GM19438 (cell line): ENCODE data around the gene PDE4A.

Experiments
- ATAC-seq: cut with Tn5 transposase; IDR thresholded peaks from one replicate; pipeline ENCODE4 v1.9.1; 2021; ENCODE audit warnings: low read depth; ENCODE audit not compliant: unreplicated experiment

Gene PDE4A

DNA sequence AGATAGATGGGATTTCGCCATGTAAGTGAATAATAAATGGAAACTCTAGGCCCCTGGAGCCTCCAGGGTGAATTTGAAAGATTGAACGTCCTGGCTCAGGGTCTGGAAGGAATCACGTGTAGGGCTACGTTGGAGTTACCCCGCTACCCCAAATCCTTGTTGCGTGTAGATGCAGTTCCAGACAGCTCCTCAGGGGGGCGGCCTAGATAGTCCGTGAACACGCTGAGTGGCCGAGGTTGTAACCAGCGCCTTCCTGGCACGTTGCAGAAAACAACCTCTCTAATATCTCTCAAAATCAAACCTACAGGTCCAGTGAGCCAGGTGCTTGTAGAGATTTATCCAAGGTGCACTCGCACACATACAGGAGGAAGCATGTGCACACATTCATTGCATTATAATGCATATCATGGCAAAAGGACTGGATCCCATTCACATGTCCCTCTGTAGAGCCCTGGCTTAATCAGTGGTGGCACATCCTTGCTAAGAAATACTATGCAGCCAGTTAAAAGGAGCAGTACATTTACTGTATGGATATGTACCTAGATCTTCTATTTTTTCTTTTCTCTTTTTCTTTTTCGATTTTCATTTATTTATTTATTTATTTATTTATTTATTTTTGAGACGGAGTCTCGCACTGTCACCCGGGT is 85.4 kb downstream of the PDE4A start:
- no peak for ATAC-seq

- ATAC-seq = no peak
Measured at GRCh38 chr19:10508036-10508435, 87.7 kb downstream of the PDE4A start.

DNA sequence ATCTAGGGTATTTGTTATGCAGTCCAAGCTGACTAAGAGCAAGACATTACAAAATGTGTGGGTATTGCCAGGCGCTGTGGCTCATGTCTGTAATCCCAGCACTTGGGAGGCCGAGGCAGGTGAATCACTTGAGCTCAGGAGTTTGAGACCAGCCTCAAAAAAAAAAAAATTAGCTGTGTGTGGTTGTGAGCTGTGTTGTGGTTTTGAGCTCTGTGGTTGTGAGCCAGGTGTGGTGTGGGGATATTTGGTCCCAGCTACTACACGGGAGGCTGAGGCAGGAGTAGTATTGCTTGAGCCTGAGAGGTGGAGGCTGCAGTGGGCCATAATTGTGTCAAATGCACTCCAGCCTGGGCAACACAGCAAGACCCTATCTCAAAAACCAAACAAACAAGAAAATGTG is 88.4 kb downstream of the PDE4A start:
- ATAC-seq = no peak

DNA sequence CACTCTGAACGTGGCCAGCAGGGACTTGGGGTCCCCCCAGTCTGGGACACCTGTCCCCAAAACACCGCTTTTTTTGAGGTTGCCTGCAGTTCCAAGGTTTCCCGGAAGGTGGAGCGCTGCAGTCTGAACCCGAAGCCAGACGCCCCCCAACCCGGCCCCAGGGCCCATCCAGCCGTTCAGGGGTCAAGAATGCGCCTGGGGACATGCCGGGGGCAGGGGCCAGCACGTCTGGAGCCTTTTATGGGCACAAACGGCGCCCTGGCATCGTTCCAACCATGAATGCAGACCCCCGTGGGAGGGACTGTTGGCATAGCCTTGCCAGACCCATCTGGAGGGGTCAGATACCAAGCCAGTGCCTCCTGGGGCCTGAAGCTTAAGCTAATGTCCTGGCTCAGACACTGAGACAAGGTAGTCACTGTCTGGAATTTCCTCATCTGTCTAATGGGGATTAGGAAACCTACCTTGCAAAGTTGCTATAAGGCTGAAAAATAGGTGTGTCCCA is 90.0 kb downstream of the PDE4A start:
- no peak for ATAC-seq

DNA sequence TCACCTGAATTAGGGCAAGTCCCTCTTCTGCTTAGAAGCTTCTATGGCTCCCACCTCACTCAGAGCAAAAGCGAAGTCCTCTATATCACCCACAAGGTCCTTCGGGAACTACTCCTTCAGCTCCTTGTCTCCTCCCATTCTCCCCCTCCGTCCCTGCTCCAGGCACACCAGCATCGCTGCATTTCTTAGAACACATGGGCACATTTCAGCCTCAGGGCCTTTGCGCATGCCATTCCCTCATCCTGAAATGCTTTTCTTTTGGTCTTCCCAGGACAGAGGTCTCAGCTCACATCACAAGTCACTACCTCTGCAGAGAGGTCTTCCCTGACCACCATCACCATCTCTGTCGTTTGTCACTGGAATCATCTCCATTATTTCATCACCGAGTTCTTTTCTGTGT is 92.9 kb downstream of the PDE4A start:
- no peak for ATAC-seq

GRCh38 chr19:10514211-10515145 is 94.1 kb downstream of the PDE4A start:
- no peak for ATAC-seq

GRCh38 chr19:10516064-10516385 is 95.7 kb downstream of the PDE4A start:
- no peak for ATAC-seq

DNA sequence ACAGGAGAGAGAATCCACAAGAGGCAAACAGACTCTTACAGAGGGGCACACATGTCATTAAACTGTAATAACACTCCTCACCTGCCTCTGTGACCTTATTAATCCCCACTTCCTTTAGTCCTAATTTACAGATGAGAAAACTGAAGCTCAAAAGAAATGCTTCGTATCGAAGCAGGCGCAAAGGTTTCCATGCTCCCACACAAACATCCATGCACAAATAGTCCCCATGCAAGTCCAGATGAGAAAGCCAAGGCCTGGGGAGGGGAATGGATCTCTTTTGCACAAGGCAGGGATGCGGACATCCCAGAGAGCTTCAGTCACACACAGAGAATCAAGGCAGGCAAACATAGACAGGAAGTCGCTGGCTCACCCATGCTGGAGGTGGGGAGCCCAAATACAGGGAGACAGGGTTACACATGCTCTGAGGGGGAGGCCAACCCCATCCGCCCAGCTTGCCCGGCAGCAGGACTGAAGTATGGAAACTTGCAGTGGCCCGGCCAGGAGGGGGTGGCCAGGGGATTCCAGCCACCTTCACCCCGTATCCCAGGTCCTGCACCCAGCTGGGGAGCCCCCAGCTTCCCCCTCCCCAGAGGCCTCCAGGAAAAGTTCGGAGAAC is 96.4 kb downstream of the PDE4A start:
- ATAC-seq = no peak

- ATAC-seq = no peak
Measured at GRCh38 chr19:10517361-10517759, 97.0 kb downstream of the PDE4A start, which contains the start of gene S1PR5. TSS of gene S1PR5 (minus strand) at chr19:10517447. CDS start at chr19:10515011, 2,436 bp downstream.

DNA sequence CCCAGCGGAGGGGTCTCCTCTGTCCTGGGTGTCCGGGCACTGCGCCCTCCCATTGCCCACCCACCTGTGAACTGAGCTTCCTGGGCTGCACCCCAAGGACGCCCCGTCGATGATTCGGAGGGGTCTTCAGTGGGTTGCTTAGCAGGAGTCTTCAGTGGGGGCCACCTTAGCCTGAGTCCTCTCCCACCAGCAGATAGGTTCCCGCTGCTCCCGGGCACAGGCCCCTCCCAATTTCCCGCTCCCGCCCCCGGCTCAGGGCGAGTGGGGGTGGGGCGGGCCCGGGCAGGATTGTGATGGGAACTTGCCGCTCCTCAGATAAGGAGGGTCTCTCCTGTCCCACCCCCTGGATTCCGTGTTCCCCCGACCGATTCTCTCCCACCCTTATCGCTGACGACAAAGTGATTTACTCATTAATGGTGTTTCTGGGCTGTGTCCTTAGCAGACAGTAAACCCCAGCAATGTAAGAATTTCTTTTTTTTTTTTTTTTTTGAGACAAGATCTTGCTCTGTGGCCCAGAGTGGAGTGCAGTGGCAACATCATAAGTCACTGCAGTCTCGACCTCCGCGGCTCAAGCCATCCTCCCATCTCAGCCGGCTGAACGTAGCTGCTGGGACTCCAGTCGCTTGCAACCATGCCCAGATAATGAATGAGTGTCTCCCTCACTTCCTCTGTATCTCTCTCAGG is 97.6 kb downstream of the PDE4A start:
- no peak for ATAC-seq

GRCh38 chr19:10518444-10519361 is 98.4 kb downstream of the PDE4A start:
- ATAC-seq = no peak
